NCI-H2227 (cell line): ENCODE data around the gene PXYLP1.

Experiments used
- DNase-seq: peaks from one replicate; lab custom pipeline; 2025; ENCODE audit not compliant: unreplicated experiment; lab: John Stamatoyannopoulos, UW

The PXYLP1 gene

GRCh38 chr3:141227752-141228151, 3.9 kb upstream of the PXYLP1 start:
- no peak for DNase-seq

- DNase-seq: no peak
These were observed 3.2 kb upstream of the PXYLP1 start for GRCh38 chr3:141228395-141228794.

GRCh38 chr3:141229132-141229531, 2.5 kb upstream of the PXYLP1 start:
- no peak for DNase-seq

- DNase-seq: no peak
These were observed 1.3 kb upstream of the PXYLP1 start for GRCh38 chr3:141230293-141230692.

GRCh38 chr3:141231952-141232823, 563 bp downstream of the PXYLP1 start:
- DNase-seq: peak; percentile 39

- DNase-seq: no peak
These were observed 2.0 kb downstream of the PXYLP1 start for GRCh38 chr3:141233457-141234161.

GRCh38 chr3:141234283-141234682, 2.7 kb downstream of the PXYLP1 start:
- DNase-seq: no peak

- no peak for DNase-seq
These were observed 4.1 kb downstream of the PXYLP1 start for GRCh38 chr3:141235661-141236171.

- no peak for DNase-seq
These were observed 4.7 kb downstream of the PXYLP1 start for GRCh38 chr3:141236361-141236760.

- DNase-seq: peak; percentile 7
These were observed 6.3 kb downstream of the PXYLP1 start for GRCh38 chr3:141237701-141238521.

GRCh38 chr3:141239511-141240281, 8.1 kb downstream of the PXYLP1 start:
- DNase-seq: no peak

GRCh38 chr3:141240286-141240685, 8.7 kb downstream of the PXYLP1 start:
- no peak for DNase-seq

GRCh38 chr3:141240687-141241615, 9.3 kb downstream of the PXYLP1 start:
- no peak for DNase-seq

GRCh38 chr3:141241616-141242376, 10.2 kb downstream of the PXYLP1 start:
- no peak for DNase-seq

- no peak for DNase-seq
These were observed 10.9 kb downstream of the PXYLP1 start for GRCh38 chr3:141242377-141243092.

GRCh38 chr3:141243271-141243707, 11.7 kb downstream of the PXYLP1 start:
- DNase-seq: peak; percentile 49

- DNase-seq: no peak
These were observed 14.8 kb downstream of the PXYLP1 start for GRCh38 chr3:141246224-141246957.
